Keratinocyte (primary cell): ENCODE measurements around the gene ZFYVE28.

Experiments used
- CTCF ChIP-seq, 3 experiments: IDR thresholded peaks in 1 of 3; conservative IDR thresholded peaks in 1 of 3; optimal IDR thresholded peaks in 1 of 3; 2 replicates in 2 of 3; 3 replicates in 1 of 3; pipeline versions ENCODE3 to v1.5.1; 2011; ENCODE audit warnings: low read length in 3 of 3, mild to moderate bottlenecking in 3 of 3, moderate library complexity in 2 of 3, control low read depth in 1 of 3, inconsistent platforms in 1 of 3; ENCODE audit not compliant: insufficient read depth in 2 of 3; ENCODE audit errors: extremely low read depth in 1 of 3
- EZH2 ChIP-seq: IDR thresholded peaks from one replicate; pipeline ENCODE4 v1.6.1; 2012; ENCODE audit warnings: inconsistent platforms, mild to moderate bottlenecking, low read length, moderate library complexity

GRCh38 chr4:2281575-2282343 is 136.7 kb downstream of the ZFYVE28 start:
- TF ChIP-seq CTCF (optimal IDR thresholded peaks at IDR 0.05 in 1 of 3, IDR thresholded peaks at IDR 0.05 in 1 of 3, conservative IDR thresholded peaks at IDR 0.05 in 1 of 3; ENCODE audit: extremely low read depth in 1 of 3, insufficient read depth in 2 of 3, low read length in 3 of 3) (peak in 2 of 3 experiments; percentile 6 to 22), EZH2 (no peak)
